OCI-LY7 (cell line): ENCODE data around the gene RPS6KA6. TPM values are rescaled to one million over a fixed set of nuclear protein-coding genes. Genes with fewer than 3 reads are reported as not detected.

Experiments
- BruUV-seq: library from RNA; stranded (reverse); fragments of 400-500 nt; replicated peaks from 2 replicates; lab custom pipeline; 2021; lab: Mats Ljungman, UMichigan
- CTCF ChIA-PET: fragments of 300-600 bp; sonication (Branson Sonifier 250); formaldehyde crosslinking; loops from one replicate; lab custom pipeline; 2022; ENCODE audit warnings: antibody characterized with exemption; ENCODE audit not compliant: unreplicated experiment; lab: Charles Lee
- POLR2A ChIA-PET: fragments of 300-600 bp; sonication (Branson Sonifier 250); formaldehyde crosslinking; loops from one replicate; lab custom pipeline; 2022; ENCODE audit warnings: antibody characterized with exemption; lab: Charles Lee
- DNase-seq: peaks from one replicate; pipeline ENCODE4 v3.0.0-alpha.2; 2015; ENCODE audit warnings: low spot score
- H2AFZ ChIP-seq: fragments of 200-600 bp; sonication (generic), shearing (Covaris generic); 2 replicates; pipeline ENCODE4 v1.6.1; 2014; ENCODE audit warnings: mild to moderate bottlenecking, antibody characterized with exemption, low read length, moderate library complexity
- H3K27ac ChIP-seq: fragments of 200-600 bp; sonication (generic); 2 replicates; pipeline ENCODE4 v1.5.1; 2014; ENCODE audit warnings: mixed run types, low read depth, mild to moderate bottlenecking, moderate library complexity, low read length, inconsistent platforms; ENCODE audit not compliant: poor library complexity, severe bottlenecking
- H3K36me3 ChIP-seq: fragments of 200-600 bp; sonication (generic); 2 replicates; pipeline ENCODE4 v1.6.1; 2014; ENCODE audit warnings: mild to moderate bottlenecking, antibody characterized with exemption, low read length, moderate library complexity, mixed read lengths; ENCODE audit not compliant: insufficient read depth
- H3K4me1 ChIP-seq: fragments of 200-600 bp; sonication (generic); 2 replicates; pipeline ENCODE4 v1.5.1; 2014; ENCODE audit warnings: mild to moderate bottlenecking, low read length; ENCODE audit not compliant: insufficient read depth, poor library complexity, severe bottlenecking
- H3K4me2 ChIP-seq: fragments of 200-600 bp; sonication (generic); 2 replicates; pipeline ENCODE4 v1.6.1; 2014; ENCODE audit warnings: mild to moderate bottlenecking, low read length
- H3K4me3 ChIP-seq: fragments of 200-600 bp; sonication (generic); 2 replicates; pipeline ENCODE4 v1.5.1; 2014; ENCODE audit warnings: mild to moderate bottlenecking, low read depth, low read length; ENCODE audit not compliant: poor library complexity, severe bottlenecking
- H3K79me2 ChIP-seq: fragments of 200-600 bp; sonication (generic); 2 replicates; pipeline ENCODE4 v1.6.1; 2016; ENCODE audit warnings: low read depth, mild to moderate bottlenecking, low read length, moderate library complexity, mixed read lengths; ENCODE audit not compliant: insufficient read depth
- H3K9me2 ChIP-seq: fragments of 200-600 bp; sonication (generic); 2 replicates; pipeline ENCODE4 v1.6.1; 2016; ENCODE audit warnings: mild to moderate bottlenecking, low read length, mixed read lengths; ENCODE audit not compliant: insufficient read depth
- H3K9me3 ChIP-seq: fragments of 200-600 bp; sonication (generic); 2 replicates; pipeline ENCODE4 v1.6.1; 2014; ENCODE audit warnings: mild to moderate bottlenecking, mixed run types, low read length, mixed read lengths
- H4K20me1 ChIP-seq: fragments of 200-600 bp; sonication (generic); 2 replicates; pipeline ENCODE4 v1.6.1; 2014; ENCODE audit warnings: mild to moderate bottlenecking, antibody characterized with exemption, low read length, moderate library complexity, mixed read lengths; ENCODE audit not compliant: insufficient read depth
- EZH2phosphoT487 ChIP-seq: fragments of 200-600 bp; sonication (generic); IDR thresholded peaks from 2 replicates; pipeline ENCODE4 v1.6.1; 2018; ENCODE audit warnings: low read depth, borderline replicate concordance, mild to moderate bottlenecking, mixed run types, antibody characterized with exemption, low read length, moderate library complexity, mixed read lengths
- intact Hi-C: fragments of 100-400 bp; cut with micrococcal nuclease; formaldehyde crosslinking; loops from one replicate; pipeline ENCODE4 v1.10.0; 2022; ENCODE audit not compliant: unreplicated experiment
- total RNA-seq, 2 experiments: library from RNA; depleted of rRNA in 1 of 2; stranded (reverse); fragments of >200 nt in 1 of 2; shearing (Covaris generic) in 1 of 2; gene quantifications; 2 replicates each; pipeline ENCODE4 v1.2.3, GENCODE V29; 2014 to 2022
- TF ChIP-seq, protein P1 (sequence below): fragments of 200-600 bp; sonication (generic); conservative IDR thresholded peaks from 2 replicates; pipeline ENCODE4 v1.5.1; 2014; ENCODE audit warnings: mild to moderate bottlenecking, antibody characterized with exemption, low read length, moderate library complexity, mixed read lengths

RPS6KA6 gene
- total RNA-seq, 2 experiments from 2014 or later = not detected

DNA sequence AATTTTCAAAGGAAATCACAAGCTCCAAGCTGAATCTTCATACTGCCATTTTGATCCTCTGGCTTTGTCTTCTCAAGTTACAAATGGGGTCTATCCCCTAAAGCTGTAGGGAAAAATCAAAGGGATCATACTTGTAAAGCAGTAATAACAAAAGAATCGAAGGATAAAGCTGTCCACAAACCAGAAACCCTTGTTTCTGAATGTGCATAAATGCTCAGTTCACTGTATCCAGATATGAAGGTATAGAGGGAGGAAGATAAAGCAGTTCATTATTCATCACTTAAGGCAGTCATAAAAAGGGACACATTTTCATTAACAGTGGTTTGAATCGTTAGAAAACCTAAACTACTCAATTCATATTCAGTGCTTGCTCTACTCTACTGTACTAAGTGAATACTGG is 33.2 kb upstream of the RPS6KA6 start:
- TF ChIP-seq, protein P1, sequence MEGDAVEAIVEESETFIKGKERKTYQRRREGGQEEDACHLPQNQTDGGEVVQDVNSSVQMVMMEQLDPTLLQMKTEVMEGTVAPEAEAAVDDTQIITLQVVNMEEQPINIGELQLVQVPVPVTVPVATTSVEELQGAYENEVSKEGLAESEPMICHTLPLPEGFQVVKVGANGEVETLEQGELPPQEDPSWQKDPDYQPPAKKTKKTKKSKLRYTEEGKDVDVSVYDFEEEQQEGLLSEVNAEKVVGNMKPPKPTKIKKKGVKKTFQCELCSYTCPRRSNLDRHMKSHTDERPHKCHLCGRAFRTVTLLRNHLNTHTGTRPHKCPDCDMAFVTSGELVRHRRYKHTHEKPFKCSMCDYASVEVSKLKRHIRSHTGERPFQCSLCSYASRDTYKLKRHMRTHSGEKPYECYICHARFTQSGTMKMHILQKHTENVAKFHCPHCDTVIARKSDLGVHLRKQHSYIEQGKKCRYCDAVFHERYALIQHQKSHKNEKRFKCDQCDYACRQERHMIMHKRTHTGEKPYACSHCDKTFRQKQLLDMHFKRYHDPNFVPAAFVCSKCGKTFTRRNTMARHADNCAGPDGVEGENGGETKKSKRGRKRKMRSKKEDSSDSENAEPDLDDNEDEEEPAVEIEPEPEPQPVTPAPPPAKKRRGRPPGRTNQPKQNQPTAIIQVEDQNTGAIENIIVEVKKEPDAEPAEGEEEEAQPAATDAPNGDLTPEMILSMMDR = no peak
- no peak for TF ChIP-seq EZH2phosphoT487
- POLR2A ChIA-PET = interaction anchor here (0.9 kb wide), 1 partner anchor 369 kb away, joined by 3 read pairs; no protein-coding TSS in a partner anchor

DNA sequence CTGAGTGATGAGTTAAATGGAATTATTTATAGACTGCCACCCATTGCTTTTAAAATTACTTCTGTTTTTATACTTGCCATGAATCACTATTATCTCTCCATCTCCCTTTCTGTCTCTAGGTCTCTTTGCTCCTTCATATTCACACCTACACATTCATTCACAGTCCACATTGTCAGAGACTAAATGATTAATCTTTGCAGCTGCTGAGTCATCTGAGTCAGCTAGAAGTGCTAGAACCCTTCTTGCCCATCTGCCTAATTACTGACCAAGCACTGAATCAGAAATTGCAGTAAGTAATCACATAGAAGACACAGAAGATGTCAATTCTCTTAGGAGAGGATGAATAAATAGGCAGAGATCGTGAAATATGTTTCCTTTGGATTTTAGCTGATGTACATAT is 31.6 kb upstream of the RPS6KA6 start:
- H3K4me3 ChIP-seq = no peak overlapping the region
- BruUV-seq = no TSS peak
- H4K20me1 ChIP-seq = no peaks in the 10 kb centered on the region
- intact Hi-C loops = no loop called here
- no peaks in the 10 kb centered on the region for H3K9me3 ChIP-seq
- ChIA-PET POLR2A (interaction anchor here (0.8 kb wide), 1 partner anchor 34 kb away, joined by 3 read pairs; no protein-coding TSS in a partner anchor), CTCF (no interaction called here)
- no peaks in the 10 kb centered on the region for H3K36me3 ChIP-seq
- H3K79me2 ChIP-seq = no peaks in the 10 kb centered on the region
- TF ChIP-seq EZH2phosphoT487 = no peak
- TF ChIP-seq, protein P1 = no peak
- no peak overlapping the region for H3K27ac ChIP-seq
- no peaks in the 10 kb centered on the region for H3K9me2 ChIP-seq
- DNase-seq = no peak
- no peak overlapping the region for H2AFZ ChIP-seq
- H3K4me2 ChIP-seq = no peak overlapping the region
- no peaks in the 10 kb centered on the region for H3K4me1 ChIP-seq

More for the DNA sequence above, 33.2 kb upstream of the RPS6KA6 start:
- no peaks in the 10 kb centered on the region for H3K79me2 ChIP-seq
- CTCF ChIA-PET = no interaction called here
- no peak overlapping the region for H3K4me3 ChIP-seq
- H4K20me1 ChIP-seq = no peaks in the 10 kb centered on the region
- no peaks in the 10 kb centered on the region for H3K9me2 ChIP-seq
- no peaks in the 10 kb centered on the region for H3K4me1 ChIP-seq
- DNase-seq = no peak
- H3K27ac ChIP-seq = no peak overlapping the region
- no peak overlapping the region for H3K4me2 ChIP-seq
- no peak overlapping the region for H2AFZ ChIP-seq
- intact Hi-C loops = no loop called here
- H3K9me3 ChIP-seq = no peaks in the 10 kb centered on the region
- BruUV-seq = no TSS peak
- H3K36me3 ChIP-seq = no peaks in the 10 kb centered on the region

DNA sequence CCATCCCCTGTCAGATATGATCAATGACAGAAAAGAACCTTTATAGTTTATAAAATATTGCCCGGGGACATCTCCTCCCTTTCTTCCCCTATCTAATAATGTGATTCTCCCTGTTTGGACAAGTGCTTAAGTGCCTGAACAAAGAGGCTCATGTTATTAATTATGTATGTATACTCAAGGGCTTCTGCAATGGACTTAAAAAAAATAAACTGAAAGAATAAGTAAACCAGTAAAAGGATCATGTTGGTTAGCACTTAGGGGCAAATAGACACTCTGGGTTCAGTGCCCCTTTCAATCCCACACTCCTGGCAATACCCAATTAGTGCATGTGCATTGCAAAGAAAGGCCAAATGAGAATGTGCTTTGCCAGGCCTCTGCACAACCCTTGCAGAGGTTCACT is 30.7 kb upstream of the RPS6KA6 start:
- Histone ChIP-seq H3K27ac (no peak overlapping the region), H3K79me2 (no peaks in the 10 kb centered on the region), H3K9me3 (no peaks in the 10 kb centered on the region), H4K20me1 (no peaks in the 10 kb centered on the region), H3K4me3 (no peak overlapping the region), H3K4me1 (no peaks in the 10 kb centered on the region), H2AFZ (no peak overlapping the region), H3K9me2 (no peaks in the 10 kb centered on the region), H3K36me3 (no peaks in the 10 kb centered on the region), H3K4me2 (no peak overlapping the region)
- TF ChIP-seq, protein P1 = no peak
- no peak for TF ChIP-seq EZH2phosphoT487
- ChIA-PET POLR2A (interaction anchor here (0.8 kb wide), 1 partner anchor 35 kb away, joined by 3 read pairs; no protein-coding TSS in a partner anchor), CTCF (no interaction called here)
- BruUV-seq = no TSS peak
- intact Hi-C loops = no loop called here
- no peak for DNase-seq
